ENCODE data around the gene MAG. TPM values are rescaled to one million over a fixed set of nuclear protein-coding genes. Genes with fewer than 3 reads are reported as not detected.

Gene MAG
- total and polyA plus RNA-seq, 2 of the 13 experiments (the other 11 are each of a cell fraction or from before 2014, with no cell fraction given), result 0.20 to 1.3 TPM

- TF ChIP-seq GRHL1 (CRISPR knock-in tag; conservative IDR thresholded peaks at IDR 0.05) (no peak), ZIK1 (CRISPR knock-in tag; IDR thresholded peaks at IDR 0.05; ENCODE audit: borderline replicate concordance, low read depth) (no peak), ZNF598 (CRISPR knock-in tag; IDR thresholded peaks at IDR 0.05; ENCODE audit: borderline replicate concordance) (0 out of 2 replicates have a peak, but pooled peaks have one; percentile 49), ZNF589 (CRISPR knock-in tag; conservative IDR thresholded peaks at IDR 0.05) (no peak), ZNF775 (CRISPR knock-in tag; IDR thresholded peaks at IDR 0.05; ENCODE audit: borderline replicate concordance) (no peak), HOXA3 (CRISPR knock-in tag; IDR thresholded peaks at IDR 0.05) (no peak), ZSCAN29 (CRISPR knock-in tag; conservative IDR thresholded peaks at IDR 0.05) (0 out of 2 replicates have a peak, but pooled peaks have one; percentile 7), ZNF274 (CRISPR knock-in tag; IDR thresholded peaks at IDR 0.05) (peak; percentile 8; the same call in 1 of the 2 replicates), HOXA7 (CRISPR knock-in tag; IDR thresholded peaks at IDR 0.05) (no peak), ZNF703 (CRISPR knock-in tag; IDR thresholded peaks at IDR 0.05; ENCODE audit: borderline replicate concordance) (no peak), ZNF20 (CRISPR knock-in tag; IDR thresholded peaks at IDR 0.05) (no peak), ZNF646 (CRISPR knock-in tag; IDR thresholded peaks at IDR 0.05) (peak; percentile 2; the same call in 1 of the 2 replicates), YY1 (IDR thresholded peaks at IDR 0.05; ENCODE audit: insufficient read depth, insufficient replicate concordance, low read depth, low read length) (no peak), SMAD1 (CRISPR knock-in tag; IDR thresholded peaks at IDR 0.05; ENCODE audit: borderline replicate concordance, low read depth) (no peak), ARHGAP35 (CRISPR knock-in tag; IDR thresholded peaks at IDR 0.05; ENCODE audit: borderline replicate concordance) (no peak), HIVEP1 (CRISPR knock-in tag; IDR thresholded peaks at IDR 0.05) (no peak), ZNF232 (CRISPR knock-in tag; IDR thresholded peaks at IDR 0.05; ENCODE audit: borderline replicate concordance) (0 out of 2 replicates have a peak, but pooled peaks have one; percentile 13), RFXANK (CRISPR knock-in tag; IDR thresholded peaks at IDR 0.05) (0 out of 2 replicates have a peak, but pooled peaks have one; percentile 2), ZBTB20 (CRISPR knock-in tag; IDR thresholded peaks at IDR 0.05; ENCODE audit: borderline replicate concordance, low read depth) (no peak), ZNF605 (CRISPR knock-in tag; IDR thresholded peaks at IDR 0.05) (0 out of 2 replicates have a peak, but pooled peaks have one; percentile 19), HOXD1 (CRISPR knock-in tag; IDR thresholded peaks at IDR 0.05) (no peak), TP53 (CRISPR knock-in tag; conservative IDR thresholded peaks at IDR 0.05) (no peak)
Observed at GRCh38 chr19:35249146-35249847, 42.7 kb upstream of the MAG start (continued).
